K562 (cell line): ENCODE results near the gene PRKAR1B. TPM values are rescaled to one million over a fixed set of nuclear protein-coding genes. Genes with fewer than 3 reads are reported as not detected.

ENCODE experiments used
- PATZ1 ChIP-seq: fragments of 250-450 bp; sonication (Bioruptor Pico); IDR thresholded peaks from 2 replicates; pipeline ENCODE4 v1.5.0; 2020; ENCODE audit warnings: mild to moderate bottlenecking, borderline replicate concordance
- SMAD3 ChIP-seq: fragments of 450-650 bp; formaldehyde crosslinking; conservative IDR thresholded peaks from 2 replicates; pipeline ENCODE4 v1.4.0; 2020; ENCODE audit warnings: mild to moderate bottlenecking
- ZNF518B ChIP-seq: fragments of 250-450 bp; sonication (Bioruptor Pico); IDR thresholded peaks from 2 replicates; pipeline ENCODE4 v1.5.0; 2021; ENCODE audit warnings: mild to moderate bottlenecking, moderate library complexity
- polyA plus RNA-seq, 8 experiments: library from polyadenylated mRNA; depleted of rRNA in 4 of 8; stranded (reverse) in 5 of 8; unstranded in 3 of 8; fragments of >200 nt; fragmentation: Nextera tagmentation in 2 of 8; fragmentation: Illumina TruSeq in 1 of 8; extraction: Ambion mirVana in 2 of 8; extraction: Trizol in 1 of 8; gene quantifications; 2 replicates each; pipeline versions ENCODE4 v1.2.1 to v1.2.3, GENCODE V29; 2011 to 2014; ENCODE audit warnings: inconsistent platforms in 1 of 8, missing spikeins in 1 of 8
- total RNA-seq, 7 experiments: library from RNA; depleted of rRNA in 6 of 7; stranded (reverse); fragments of >200 nt in 6 of 7; fragmentation: Illumina TruSeq in 2 of 7; extraction: Trizol in 2 of 7; gene quantifications; 2 replicates each; pipeline versions ENCODE4 v1.2.1 to v1.2.3, GENCODE V29; 2011 to 2021; ENCODE audit warnings: low replicate concordance in 1 of 7
- TF ChIP-seq, protein P1 (sequence below): fragments of 450-650 bp; IDR thresholded peaks from 2 replicates; pipeline ENCODE4 v1.6.1; 2016; ENCODE audit warnings: mild to moderate bottlenecking, moderate library complexity
- TF ChIP-seq, protein P2 (sequence below): fragments of 450-650 bp; IDR thresholded peaks from 2 replicates; pipeline ENCODE4 v1.7.1; 2018; ENCODE audit warnings: mild to moderate bottlenecking, low read depth; ENCODE audit not compliant: partially characterized antibody

Gene PRKAR1B
- total and polyA plus RNA-seq, 9 of the 15 experiments (the other 6 are each of a cell fraction or from before 2014, with no cell fraction given), result 0.99 to 30.5 (median 12.7) TPM

GRCh38 chr7:664402-664775 is 62.7 kb downstream of the PRKAR1B start (continued):
- TF ChIP-seq, protein P1, sequence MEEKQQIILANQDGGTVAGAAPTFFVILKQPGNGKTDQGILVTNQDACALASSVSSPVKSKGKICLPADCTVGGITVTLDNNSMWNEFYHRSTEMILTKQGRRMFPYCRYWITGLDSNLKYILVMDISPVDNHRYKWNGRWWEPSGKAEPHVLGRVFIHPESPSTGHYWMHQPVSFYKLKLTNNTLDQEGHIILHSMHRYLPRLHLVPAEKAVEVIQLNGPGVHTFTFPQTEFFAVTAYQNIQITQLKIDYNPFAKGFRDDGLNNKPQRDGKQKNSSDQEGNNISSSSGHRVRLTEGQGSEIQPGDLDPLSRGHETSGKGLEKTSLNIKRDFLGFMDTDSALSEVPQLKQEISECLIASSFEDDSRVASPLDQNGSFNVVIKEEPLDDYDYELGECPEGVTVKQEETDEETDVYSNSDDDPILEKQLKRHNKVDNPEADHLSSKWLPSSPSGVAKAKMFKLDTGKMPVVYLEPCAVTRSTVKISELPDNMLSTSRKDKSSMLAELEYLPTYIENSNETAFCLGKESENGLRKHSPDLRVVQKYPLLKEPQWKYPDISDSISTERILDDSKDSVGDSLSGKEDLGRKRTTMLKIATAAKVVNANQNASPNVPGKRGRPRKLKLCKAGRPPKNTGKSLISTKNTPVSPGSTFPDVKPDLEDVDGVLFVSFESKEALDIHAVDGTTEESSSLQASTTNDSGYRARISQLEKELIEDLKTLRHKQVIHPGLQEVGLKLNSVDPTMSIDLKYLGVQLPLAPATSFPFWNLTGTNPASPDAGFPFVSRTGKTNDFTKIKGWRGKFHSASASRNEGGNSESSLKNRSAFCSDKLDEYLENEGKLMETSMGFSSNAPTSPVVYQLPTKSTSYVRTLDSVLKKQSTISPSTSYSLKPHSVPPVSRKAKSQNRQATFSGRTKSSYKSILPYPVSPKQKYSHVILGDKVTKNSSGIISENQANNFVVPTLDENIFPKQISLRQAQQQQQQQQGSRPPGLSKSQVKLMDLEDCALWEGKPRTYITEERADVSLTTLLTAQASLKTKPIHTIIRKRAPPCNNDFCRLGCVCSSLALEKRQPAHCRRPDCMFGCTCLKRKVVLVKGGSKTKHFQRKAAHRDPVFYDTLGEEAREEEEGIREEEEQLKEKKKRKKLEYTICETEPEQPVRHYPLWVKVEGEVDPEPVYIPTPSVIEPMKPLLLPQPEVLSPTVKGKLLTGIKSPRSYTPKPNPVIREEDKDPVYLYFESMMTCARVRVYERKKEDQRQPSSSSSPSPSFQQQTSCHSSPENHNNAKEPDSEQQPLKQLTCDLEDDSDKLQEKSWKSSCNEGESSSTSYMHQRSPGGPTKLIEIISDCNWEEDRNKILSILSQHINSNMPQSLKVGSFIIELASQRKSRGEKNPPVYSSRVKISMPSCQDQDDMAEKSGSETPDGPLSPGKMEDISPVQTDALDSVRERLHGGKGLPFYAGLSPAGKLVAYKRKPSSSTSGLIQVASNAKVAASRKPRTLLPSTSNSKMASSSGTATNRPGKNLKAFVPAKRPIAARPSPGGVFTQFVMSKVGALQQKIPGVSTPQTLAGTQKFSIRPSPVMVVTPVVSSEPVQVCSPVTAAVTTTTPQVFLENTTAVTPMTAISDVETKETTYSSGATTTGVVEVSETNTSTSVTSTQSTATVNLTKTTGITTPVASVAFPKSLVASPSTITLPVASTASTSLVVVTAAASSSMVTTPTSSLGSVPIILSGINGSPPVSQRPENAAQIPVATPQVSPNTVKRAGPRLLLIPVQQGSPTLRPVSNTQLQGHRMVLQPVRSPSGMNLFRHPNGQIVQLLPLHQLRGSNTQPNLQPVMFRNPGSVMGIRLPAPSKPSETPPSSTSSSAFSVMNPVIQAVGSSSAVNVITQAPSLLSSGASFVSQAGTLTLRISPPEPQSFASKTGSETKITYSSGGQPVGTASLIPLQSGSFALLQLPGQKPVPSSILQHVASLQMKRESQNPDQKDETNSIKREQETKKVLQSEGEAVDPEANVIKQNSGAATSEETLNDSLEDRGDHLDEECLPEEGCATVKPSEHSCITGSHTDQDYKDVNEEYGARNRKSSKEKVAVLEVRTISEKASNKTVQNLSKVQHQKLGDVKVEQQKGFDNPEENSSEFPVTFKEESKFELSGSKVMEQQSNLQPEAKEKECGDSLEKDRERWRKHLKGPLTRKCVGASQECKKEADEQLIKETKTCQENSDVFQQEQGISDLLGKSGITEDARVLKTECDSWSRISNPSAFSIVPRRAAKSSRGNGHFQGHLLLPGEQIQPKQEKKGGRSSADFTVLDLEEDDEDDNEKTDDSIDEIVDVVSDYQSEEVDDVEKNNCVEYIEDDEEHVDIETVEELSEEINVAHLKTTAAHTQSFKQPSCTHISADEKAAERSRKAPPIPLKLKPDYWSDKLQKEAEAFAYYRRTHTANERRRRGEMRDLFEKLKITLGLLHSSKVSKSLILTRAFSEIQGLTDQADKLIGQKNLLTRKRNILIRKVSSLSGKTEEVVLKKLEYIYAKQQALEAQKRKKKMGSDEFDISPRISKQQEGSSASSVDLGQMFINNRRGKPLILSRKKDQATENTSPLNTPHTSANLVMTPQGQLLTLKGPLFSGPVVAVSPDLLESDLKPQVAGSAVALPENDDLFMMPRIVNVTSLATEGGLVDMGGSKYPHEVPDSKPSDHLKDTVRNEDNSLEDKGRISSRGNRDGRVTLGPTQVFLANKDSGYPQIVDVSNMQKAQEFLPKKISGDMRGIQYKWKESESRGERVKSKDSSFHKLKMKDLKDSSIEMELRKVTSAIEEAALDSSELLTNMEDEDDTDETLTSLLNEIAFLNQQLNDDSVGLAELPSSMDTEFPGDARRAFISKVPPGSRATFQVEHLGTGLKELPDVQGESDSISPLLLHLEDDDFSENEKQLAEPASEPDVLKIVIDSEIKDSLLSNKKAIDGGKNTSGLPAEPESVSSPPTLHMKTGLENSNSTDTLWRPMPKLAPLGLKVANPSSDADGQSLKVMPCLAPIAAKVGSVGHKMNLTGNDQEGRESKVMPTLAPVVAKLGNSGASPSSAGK, result no peak
- TF ChIP-seq PATZ1 (CRISPR knock-in tag) (no peak), SMAD3 (no peak), ZNF518B (no peak)
- TF ChIP-seq, protein P2, sequence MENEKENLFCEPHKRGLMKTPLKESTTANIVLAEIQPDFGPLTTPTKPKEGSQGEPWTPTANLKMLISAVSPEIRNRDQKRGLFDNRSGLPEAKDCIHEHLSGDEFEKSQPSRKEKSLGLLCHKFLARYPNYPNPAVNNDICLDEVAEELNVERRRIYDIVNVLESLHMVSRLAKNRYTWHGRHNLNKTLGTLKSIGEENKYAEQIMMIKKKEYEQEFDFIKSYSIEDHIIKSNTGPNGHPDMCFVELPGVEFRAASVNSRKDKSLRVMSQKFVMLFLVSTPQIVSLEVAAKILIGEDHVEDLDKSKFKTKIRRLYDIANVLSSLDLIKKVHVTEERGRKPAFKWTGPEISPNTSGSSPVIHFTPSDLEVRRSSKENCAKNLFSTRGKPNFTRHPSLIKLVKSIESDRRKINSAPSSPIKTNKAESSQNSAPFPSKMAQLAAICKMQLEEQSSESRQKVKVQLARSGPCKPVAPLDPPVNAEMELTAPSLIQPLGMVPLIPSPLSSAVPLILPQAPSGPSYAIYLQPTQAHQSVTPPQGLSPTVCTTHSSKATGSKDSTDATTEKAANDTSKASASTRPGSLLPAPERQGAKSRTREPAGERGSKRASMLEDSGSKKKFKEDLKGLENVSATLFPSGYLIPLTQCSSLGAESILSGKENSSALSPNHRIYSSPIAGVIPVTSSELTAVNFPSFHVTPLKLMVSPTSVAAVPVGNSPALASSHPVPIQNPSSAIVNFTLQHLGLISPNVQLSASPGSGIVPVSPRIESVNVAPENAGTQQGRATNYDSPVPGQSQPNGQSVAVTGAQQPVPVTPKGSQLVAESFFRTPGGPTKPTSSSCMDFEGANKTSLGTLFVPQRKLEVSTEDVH, result no peak
